SK-N-SH (cell line): ENCODE results near the gene OCA2. TPM values are rescaled to one million over a fixed set of nuclear protein-coding genes. Genes with fewer than 3 reads are reported as not detected.

ENCODE experiments used
- CTCF ChIA-PET: fragments of 300-600, 350-600 bp; formaldehyde crosslinking; extraction: SDS; loops from one replicate; lab custom pipeline; 2021; lab: Yijun Ruan, JAX
- POLR2A ChIA-PET: fragments of 350-600 bp; sonication (Branson Sonifier 250); formaldehyde crosslinking; extraction: SDS; loops from one replicate; lab custom pipeline; 2020; ENCODE audit warnings: antibody characterized with exemption, inconsistent platforms; lab: Yijun Ruan, JAX
- DNase-seq: peaks from one replicate; pipeline ENCODE4 v3.0.0; 2012
- H2AFZ ChIP-seq: fragments of 200-600 bp; sonication (generic); 2 replicates; pipeline ENCODE4 v1.8.1; 2016; ENCODE audit warnings: antibody characterized with exemption, mild to moderate bottlenecking, low read depth
- H3F3A ChIP-seq: fragments of 200-600 bp; sonication (generic); replicated peaks from 2 replicates; pipeline ENCODE3; 2016; ENCODE audit warnings: antibody characterized with exemption, mild to moderate bottlenecking; ENCODE audit not compliant: insufficient read depth
- H3K27ac ChIP-seq, 2 experiments: fragments of 200-500 bp in 1 of 2; fragments of 200-600 bp in 1 of 2; sonication (Bioruptor generic) in 1 of 2; sonication (generic), shearing (Covaris generic) in 1 of 2; 2 replicates each; pipeline versions ENCODE4 v1.5.1 to v1.6.1; 2014 to 2016; ENCODE audit warnings: low read depth in 2 of 2, inconsistent platforms in 1 of 2, low read length in 1 of 2, mild to moderate bottlenecking in 1 of 2, mixed read lengths in 1 of 2
- H3K27me3 ChIP-seq: fragments of 200-600 bp; sonication (generic), shearing (Covaris generic); 2 replicates; pipeline ENCODE4 v1.6.1; 2016; ENCODE audit warnings: mixed run types; ENCODE audit not compliant: insufficient read depth
- H3K36me3 ChIP-seq, 2 experiments: fragments of 200-500 bp in 1 of 2; fragments of 200-600 bp in 1 of 2; sonication (Bioruptor generic) in 1 of 2; sonication (generic) in 1 of 2; replicated peaks in 1 of 2; 2 replicates each; pipeline versions ENCODE3 to v1.5.1; 2014 to 2016; ENCODE audit warnings: low read length in 1 of 2, mild to moderate bottlenecking in 1 of 2; ENCODE audit not compliant: insufficient read depth in 2 of 2, control insufficient read depth in 1 of 2
- H3K4me1 ChIP-seq, 2 experiments: fragments of 200-500 bp in 1 of 2; fragments of 200-600 bp in 1 of 2; sonication (Bioruptor generic) in 1 of 2; sonication (generic), shearing (Covaris generic) in 1 of 2; 2 replicates each; pipeline versions ENCODE4 v1.5.1 to v1.6.1; 2014 to 2016; ENCODE audit warnings: low read depth in 1 of 2, low read length in 1 of 2, mixed run types in 1 of 2; ENCODE audit not compliant: insufficient read depth in 2 of 2, control insufficient read depth in 1 of 2
- H3K4me2 ChIP-seq: fragments of 200-600 bp; sonication (generic), shearing (Covaris generic); 2 replicates; pipeline ENCODE4 v1.6.1; 2017; ENCODE audit warnings: mixed run types
- H3K4me3 ChIP-seq, 2 experiments: fragments of 200-500 bp in 1 of 2; fragments of 200-600 bp in 1 of 2; sonication (Bioruptor generic) in 1 of 2; sonication (generic), shearing (Covaris generic) in 1 of 2; 2 replicates each; pipeline versions ENCODE4 v1.5.1 to v1.8.1; 2014 to 2016; ENCODE audit warnings: low read depth in 2 of 2, inconsistent platforms in 1 of 2, low read length in 1 of 2, mild to moderate bottlenecking in 1 of 2, mixed read lengths in 1 of 2, moderate library complexity in 1 of 2
- H3K79me2 ChIP-seq: fragments of 200-600 bp; sonication (generic); 2 replicates; pipeline ENCODE4 v1.8.1; 2017; ENCODE audit warnings: mild to moderate bottlenecking; ENCODE audit not compliant: insufficient read depth
- H3K9ac ChIP-seq: fragments of 200-600 bp; sonication (generic); 2 replicates; pipeline ENCODE4 v1.6.1; 2017; ENCODE audit warnings: mixed run types
- H3K9me2 ChIP-seq: fragments of 200-600 bp; sonication (generic); 2 replicates; pipeline ENCODE4 v1.6.1; 2017; ENCODE audit warnings: mixed run types
- H3K9me3 ChIP-seq: fragments of 200-600 bp; sonication (generic); 2 replicates; pipeline ENCODE4 v1.6.1; 2017; ENCODE audit warnings: mixed run types, mild to moderate bottlenecking, moderate library complexity
- H4K20me1 ChIP-seq: fragments of 200-600 bp; sonication (generic); 2 replicates; pipeline ENCODE4 v1.6.1; 2017; ENCODE audit warnings: mild to moderate bottlenecking, mixed run types; ENCODE audit not compliant: insufficient read depth
- ELF1 ChIP-seq: IDR thresholded peaks from 2 replicates; pipeline ENCODE4 v1.4.0; 2012
- EZH2phosphoT487 ChIP-seq: fragments of 200-600 bp; sonication (generic); IDR thresholded peaks from 2 replicates; pipeline ENCODE4 v1.6.1; 2017; ENCODE audit warnings: low read depth, mixed run types, mild to moderate bottlenecking, antibody characterized with exemption, moderate library complexity, borderline replicate concordance
- FOSL2 ChIP-seq: IDR thresholded peaks from 2 replicates; pipeline ENCODE4 v1.4.0; 2012; ENCODE audit warnings: low read depth, mild to moderate bottlenecking, moderate library complexity, borderline replicate concordance
- FOXJ3 ChIP-seq: sonication (generic); formaldehyde crosslinking; IDR thresholded peaks from 2 replicates; pipeline ENCODE4 v1.5.1; 2020; ENCODE audit warnings: mild to moderate bottlenecking, missing genetic modification reagents
- GABPA ChIP-seq: IDR thresholded peaks from 2 replicates; pipeline ENCODE4 v1.4.0; 2012; ENCODE audit warnings: low read depth, mild to moderate bottlenecking
- NFIC ChIP-seq: IDR thresholded peaks from 2 replicates; pipeline ENCODE4 v1.4.0; 2012; ENCODE audit warnings: borderline replicate concordance
- POLR2AphosphoS5 ChIP-seq: IDR thresholded peaks from 2 replicates; pipeline ENCODE4 v1.6.1; 2012; ENCODE audit warnings: low read depth, low read length
- RAD21 ChIP-seq: IDR thresholded peaks from 2 replicates; pipeline ENCODE4 v1.6.1; 2012; ENCODE audit warnings: mild to moderate bottlenecking, low read length
- RCOR1 ChIP-seq: fragments of 150-350 bp; IDR thresholded peaks from 2 replicates; pipeline ENCODE4 v1.6.1; 2017; ENCODE audit warnings: antibody characterized with exemption, low read length
- RFX5 ChIP-seq: IDR thresholded peaks from 2 replicates; pipeline ENCODE4 v1.6.1; 2012; ENCODE audit warnings: mild to moderate bottlenecking, improper control_type of control experiment, low read length
- SMC3 ChIP-seq: IDR thresholded peaks from 2 replicates; pipeline ENCODE4 v1.6.1; 2012; ENCODE audit warnings: low read depth, low read length, improper control_type of control experiment
- TAF1 ChIP-seq: IDR thresholded peaks from 2 replicates; pipeline ENCODE4 v1.6.1; 2012; ENCODE audit warnings: low read depth, mild to moderate bottlenecking, low read length, moderate library complexity, borderline replicate concordance
- TEAD4 ChIP-seq: IDR thresholded peaks from 2 replicates; pipeline ENCODE4 v1.4.0; 2012; ENCODE audit warnings: mild to moderate bottlenecking, borderline replicate concordance; ENCODE audit not compliant: insufficient read depth
- USF2 ChIP-seq: fragments of 150-350 bp; IDR thresholded peaks from 2 replicates; pipeline ENCODE4 v1.6.1; 2017; ENCODE audit warnings: antibody characterized with exemption, low read length, low read depth, borderline replicate concordance
- YY1 ChIP-seq: IDR thresholded peaks from 2 replicates; pipeline ENCODE4 v1.4.0; 2012; ENCODE audit warnings: low read depth, mild to moderate bottlenecking
- WGBS: methylation state at CpG from one replicate; pipeline ENCODE4 v1.1.6; 2017; ENCODE audit warnings: low lambda C conversion rate; 5-methylcytosine and 5-hydroxymethylcytosine counted together
- polyA plus RNA-seq, 3 experiments: library from polyadenylated mRNA; depleted of rRNA; stranded (reverse); fragments of >200 nt; gene quantifications; 2 replicates each; pipeline ENCODE4 v1.2.3, GENCODE V29; 2012
- TF ChIP-seq, protein P1 (sequence below): IDR thresholded peaks from 2 replicates; pipeline ENCODE4 v1.4.0; 2012; ENCODE audit warnings: low read depth
- TF ChIP-seq, protein P2 (sequence below): IDR thresholded peaks from 2 replicates; pipeline ENCODE4 v1.4.0; 2012; ENCODE audit warnings: low read depth, borderline replicate concordance
- TF ChIP-seq, protein P3 (sequence below): IDR thresholded peaks from 2 replicates; pipeline ENCODE4 v1.6.1; 2012; ENCODE audit warnings: mild to moderate bottlenecking, low read depth, low read length, moderate library complexity

Gene OCA2
- polyA plus RNA-seq, 1 of the 3 experiments (the other 2 are of a cell fraction): 0.16 TPM

DNA sequence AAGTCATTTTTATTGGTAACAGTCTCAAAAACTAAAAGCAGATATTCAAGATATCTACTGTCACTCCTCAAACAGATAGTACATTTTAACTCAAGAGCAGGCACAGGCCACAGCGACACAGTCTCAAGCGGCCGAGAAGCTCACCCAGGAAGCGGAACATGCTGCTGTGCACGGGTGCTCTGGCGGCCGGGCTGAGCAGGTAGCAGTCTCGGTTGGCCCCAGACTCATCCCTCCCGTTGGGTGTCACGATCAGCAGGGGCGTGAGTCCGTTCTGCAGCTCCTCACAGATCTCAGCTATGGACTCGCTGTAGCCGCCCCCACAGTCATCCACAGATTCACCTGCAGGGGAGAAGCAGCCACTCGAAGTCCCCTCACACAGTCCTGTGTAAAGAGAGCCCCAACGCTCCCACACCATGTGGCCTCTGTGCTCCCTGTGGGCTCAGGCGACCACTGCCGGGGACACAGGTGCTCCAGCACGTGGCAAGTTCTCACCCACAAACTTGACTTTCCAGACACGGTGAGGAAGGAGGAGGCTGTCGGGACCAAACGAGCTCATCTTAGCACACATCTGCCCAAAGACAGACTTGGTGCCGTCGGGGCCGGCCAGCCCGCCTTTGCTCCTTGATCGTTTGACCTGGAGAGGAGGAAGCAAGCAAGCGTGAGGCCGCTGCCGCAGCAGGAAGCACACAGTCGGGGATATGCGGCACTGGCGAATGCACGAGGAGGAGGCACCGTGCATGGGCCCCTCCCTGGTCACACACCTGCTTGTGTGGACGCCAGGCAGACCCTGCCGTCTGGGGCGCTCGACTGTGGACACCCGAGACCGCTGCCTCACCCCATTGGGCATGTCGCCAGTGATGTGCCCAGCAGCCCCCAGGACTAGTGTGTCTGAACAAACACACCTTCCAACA, 17.7 kb upstream of the OCA2 start:
- no peak overlapping the region for H3K4me3 ChIP-seq
- H3K27me3 ChIP-seq: no peaks in the 10 kb centered on the region
- H4K20me1 ChIP-seq: no peaks in the 10 kb centered on the region
- ChIA-PET CTCF (interaction anchor here (1.2 to 2.3 kb wide), 6 partner anchors 9 to 1225 kb away, joined by 3 to 15 read pairs (median 5); partner anchors contain the start of gene OCA2), POLR2A (no interaction called here)
- no peak overlapping the region for H3K9ac ChIP-seq
- no peak for DNase-seq
- no peaks in the 10 kb centered on the region for H3K4me1 ChIP-seq
- peaks cover 17 to 65% of the 10 kb centered on the region in 2 experiments for H3K36me3 ChIP-seq
- H3K4me2 ChIP-seq: no peak overlapping the region
- TF ChIP-seq EZH2phosphoT487 (no peak), USF2 (no peak), RFX5 (no peak), TAF1 (no peak), FOXJ3 (CRISPR knock-in tag) (no peak), FOSL2 (no peak), RAD21 (no peak), NFIC (no peak), SMC3 (no peak), GABPA (no peak)
- TF ChIP-seq, protein P1, sequence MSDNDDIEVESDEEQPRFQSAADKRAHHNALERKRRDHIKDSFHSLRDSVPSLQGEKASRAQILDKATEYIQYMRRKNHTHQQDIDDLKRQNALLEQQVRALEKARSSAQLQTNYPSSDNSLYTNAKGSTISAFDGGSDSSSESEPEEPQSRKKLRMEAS: no peak
- TF ChIP-seq, protein P2, sequence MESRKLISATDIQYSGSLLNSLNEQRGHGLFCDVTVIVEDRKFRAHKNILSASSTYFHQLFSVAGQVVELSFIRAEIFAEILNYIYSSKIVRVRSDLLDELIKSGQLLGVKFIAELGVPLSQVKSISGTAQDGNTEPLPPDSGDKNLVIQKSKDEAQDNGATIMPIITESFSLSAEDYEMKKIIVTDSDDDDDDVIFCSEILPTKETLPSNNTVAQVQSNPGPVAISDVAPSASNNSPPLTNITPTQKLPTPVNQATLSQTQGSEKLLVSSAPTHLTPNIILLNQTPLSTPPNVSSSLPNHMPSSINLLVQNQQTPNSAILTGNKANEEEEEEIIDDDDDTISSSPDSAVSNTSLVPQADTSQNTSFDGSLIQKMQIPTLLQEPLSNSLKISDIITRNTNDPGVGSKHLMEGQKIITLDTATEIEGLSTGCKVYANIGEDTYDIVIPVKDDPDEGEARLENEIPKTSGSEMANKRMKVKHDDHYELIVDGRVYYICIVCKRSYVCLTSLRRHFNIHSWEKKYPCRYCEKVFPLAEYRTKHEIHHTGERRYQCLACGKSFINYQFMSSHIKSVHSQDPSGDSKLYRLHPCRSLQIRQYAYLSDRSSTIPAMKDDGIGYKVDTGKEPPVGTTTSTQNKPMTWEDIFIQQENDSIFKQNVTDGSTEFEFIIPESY: no peak
- 91% methylated on average over 26 of the region's 42 CpGs for WGBS
- H3F3A ChIP-seq: no peaks in the 10 kb centered on the region
- H2AFZ ChIP-seq: no peak overlapping the region
- H3K27ac ChIP-seq: no peak overlapping the region; a peak in 1 of 4 replicates
- no peaks in the 10 kb centered on the region for H3K79me2 ChIP-seq
- H3K9me2 ChIP-seq: no peaks in the 10 kb centered on the region
- H3K9me3 ChIP-seq: no peaks in the 10 kb centered on the region

DNA sequence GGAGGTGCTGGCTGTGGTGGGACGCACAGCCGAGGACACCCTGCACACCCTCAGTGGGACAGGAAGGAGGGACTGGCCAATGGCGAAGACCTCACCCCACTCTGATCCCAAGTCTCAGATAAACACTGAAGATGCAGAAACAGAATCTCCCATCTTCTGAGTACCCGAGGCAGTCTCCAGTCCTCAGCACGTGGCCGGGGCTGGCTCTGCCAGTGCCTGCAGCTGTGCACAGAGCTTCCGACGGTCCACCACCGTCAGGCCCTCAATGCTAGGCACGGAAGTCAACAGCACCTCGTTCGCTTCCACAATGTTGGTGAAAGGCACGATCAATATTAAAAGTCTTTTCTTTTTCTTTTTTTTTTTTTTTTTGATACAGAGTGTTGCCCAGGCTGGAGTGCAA, 16.8 kb upstream of the OCA2 start:
- H3K9me3 ChIP-seq: no peaks in the 10 kb centered on the region
- H3F3A ChIP-seq: peaks cover 2% of the 10 kb centered on the region
- POLR2A ChIA-PET: no interaction called here
- no peak overlapping the region for H2AFZ ChIP-seq
- CTCF ChIA-PET: interaction anchor here (0.6 to 2.7 kb wide), 5 partner anchors 10 to 1225 kb away, joined by 3 to 15 read pairs (median 6); partner anchors contain the start of gene OCA2
- no peak overlapping the region for H3K4me3 ChIP-seq
- 91% methylated on average over 11 of the region's 13 CpGs for WGBS
- H3K4me1 ChIP-seq: no peaks in the 10 kb centered on the region
- no peak overlapping the region for H3K9ac ChIP-seq
- no peak overlapping the region for H3K4me2 ChIP-seq
- H4K20me1 ChIP-seq: no peaks in the 10 kb centered on the region
- peaks cover 18 to 71% of the 10 kb centered on the region in 2 experiments for H3K36me3 ChIP-seq
- no peak overlapping the region for H3K27ac ChIP-seq
- DNase-seq: no peak
- no peaks in the 10 kb centered on the region for H3K27me3 ChIP-seq
- H3K79me2 ChIP-seq: no peaks in the 10 kb centered on the region
- no peaks in the 10 kb centered on the region for H3K9me2 ChIP-seq
- no peak for TF ChIP-seq GABPA
- no peak for TF ChIP-seq FOXJ3 (CRISPR knock-in tag)
- no peak for TF ChIP-seq ELF1
- TF ChIP-seq RCOR1: no peak
- no peak for TF ChIP-seq YY1
- no peak for TF ChIP-seq TAF1
- no peak for TF ChIP-seq TEAD4
- no peak for TF ChIP-seq USF2
- TF ChIP-seq, protein P3, sequence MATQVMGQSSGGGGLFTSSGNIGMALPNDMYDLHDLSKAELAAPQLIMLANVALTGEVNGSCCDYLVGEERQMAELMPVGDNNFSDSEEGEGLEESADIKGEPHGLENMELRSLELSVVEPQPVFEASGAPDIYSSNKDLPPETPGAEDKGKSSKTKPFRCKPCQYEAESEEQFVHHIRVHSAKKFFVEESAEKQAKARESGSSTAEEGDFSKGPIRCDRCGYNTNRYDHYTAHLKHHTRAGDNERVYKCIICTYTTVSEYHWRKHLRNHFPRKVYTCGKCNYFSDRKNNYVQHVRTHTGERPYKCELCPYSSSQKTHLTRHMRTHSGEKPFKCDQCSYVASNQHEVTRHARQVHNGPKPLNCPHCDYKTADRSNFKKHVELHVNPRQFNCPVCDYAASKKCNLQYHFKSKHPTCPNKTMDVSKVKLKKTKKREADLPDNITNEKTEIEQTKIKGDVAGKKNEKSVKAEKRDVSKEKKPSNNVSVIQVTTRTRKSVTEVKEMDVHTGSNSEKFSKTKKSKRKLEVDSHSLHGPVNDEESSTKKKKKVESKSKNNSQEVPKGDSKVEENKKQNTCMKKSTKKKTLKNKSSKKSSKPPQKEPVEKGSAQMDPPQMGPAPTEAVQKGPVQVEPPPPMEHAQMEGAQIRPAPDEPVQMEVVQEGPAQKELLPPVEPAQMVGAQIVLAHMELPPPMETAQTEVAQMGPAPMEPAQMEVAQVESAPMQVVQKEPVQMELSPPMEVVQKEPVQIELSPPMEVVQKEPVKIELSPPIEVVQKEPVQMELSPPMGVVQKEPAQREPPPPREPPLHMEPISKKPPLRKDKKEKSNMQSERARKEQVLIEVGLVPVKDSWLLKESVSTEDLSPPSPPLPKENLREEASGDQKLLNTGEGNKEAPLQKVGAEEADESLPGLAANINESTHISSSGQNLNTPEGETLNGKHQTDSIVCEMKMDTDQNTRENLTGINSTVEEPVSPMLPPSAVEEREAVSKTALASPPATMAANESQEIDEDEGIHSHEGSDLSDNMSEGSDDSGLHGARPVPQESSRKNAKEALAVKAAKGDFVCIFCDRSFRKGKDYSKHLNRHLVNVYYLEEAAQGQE: no peak
- no peak for TF ChIP-seq POLR2AphosphoS5
- TF ChIP-seq NFIC: no peak
